Measurements from ENCODE around the gene H1-8.

The H1-8 gene

DNA sequence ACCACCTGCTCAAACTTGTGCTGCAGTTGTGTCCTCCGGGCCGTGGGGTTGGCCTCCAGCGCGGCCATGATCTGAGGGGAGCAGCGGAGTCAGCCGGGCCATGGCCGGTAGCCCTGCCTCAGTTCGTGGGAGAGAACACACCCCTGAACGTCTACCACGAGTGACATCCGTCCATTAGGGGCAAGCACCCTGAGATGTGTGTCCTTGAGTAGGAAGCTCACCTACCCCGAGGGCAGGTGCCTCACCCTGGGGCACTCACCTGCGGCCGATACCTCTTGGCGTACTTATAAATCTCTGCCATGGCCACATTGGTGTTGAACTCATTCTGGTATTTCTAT lies 13.4 kb downstream of the H1-8 start:
- Histone ChIP-seq H3K4me1 (ENCODE audit: control insufficient read depth, insufficient read depth, low read length) (no peaks in the 10 kb centered on the region), H3K27ac (ENCODE audit: extremely low read depth, low read depth, low read length) (no peak overlapping the region), H3K9me3 (ENCODE audit: control insufficient read depth, insufficient read depth, low read depth, low read length) (no peaks in the 10 kb centered on the region), H3K4me3 (ENCODE audit: low read depth, low read length) (no peak overlapping the region), H3K36me3 (ENCODE audit: control insufficient read depth in 2 of 2, insufficient read depth in 1 of 2, low read length in 2 of 2) (peaks cover 0 to 38% of the 10 kb centered on the region in 2 experiments; a peak in 1 of 3 replicates)
- ChIA-PET POLR2A (no interaction called here), CTCF (no interaction called here)
- TF ChIP-seq, protein P1, sequence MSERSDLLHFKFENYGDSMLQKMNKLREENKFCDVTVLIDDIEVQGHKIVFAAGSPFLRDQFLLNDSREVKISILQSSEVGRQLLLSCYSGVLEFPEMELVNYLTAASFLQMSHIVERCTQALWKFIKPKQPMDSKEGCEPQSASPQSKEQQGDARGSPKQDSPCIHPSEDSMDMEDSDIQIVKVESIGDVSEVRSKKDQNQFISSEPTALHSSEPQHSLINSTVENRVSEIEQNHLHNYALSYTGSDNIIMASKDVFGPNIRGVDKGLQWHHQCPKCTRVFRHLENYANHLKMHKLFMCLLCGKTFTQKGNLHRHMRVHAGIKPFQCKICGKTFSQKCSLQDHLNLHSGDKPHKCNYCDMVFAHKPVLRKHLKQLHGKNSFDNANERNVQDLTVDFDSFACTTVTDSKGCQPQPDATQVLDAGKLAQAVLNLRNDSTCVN (tag by site-specific recombination; optimal IDR thresholded peaks at IDR 0.05), result no peak
- TF ChIP-seq ZNF354C (tag by site-specific recombination; IDR thresholded peaks at IDR 0.05; ENCODE audit: borderline replicate concordance, low read depth) (no peak), SCRT1 (tag by site-specific recombination; IDR thresholded peaks at IDR 0.05; ENCODE audit: borderline replicate concordance) (no peak), ZNF624 (tag by site-specific recombination; IDR thresholded peaks at IDR 0.05) (no peak), ZFP37 (tag by site-specific recombination; IDR thresholded peaks at IDR 0.05) (no peak), HOXC10 (CRISPR knock-in tag; IDR thresholded peaks at IDR 0.05) (no peak), ZNF19 (tag by site-specific recombination; IDR thresholded peaks at IDR 0.05; ENCODE audit: low read depth) (no peak), PRDM1 (tag by site-specific recombination; IDR thresholded peaks at IDR 0.05) (no peak), ZNF311 (tag by site-specific recombination; IDR thresholded peaks at IDR 0.05; ENCODE audit: borderline replicate concordance) (no peak)
- TF ChIP-seq, protein P2, sequence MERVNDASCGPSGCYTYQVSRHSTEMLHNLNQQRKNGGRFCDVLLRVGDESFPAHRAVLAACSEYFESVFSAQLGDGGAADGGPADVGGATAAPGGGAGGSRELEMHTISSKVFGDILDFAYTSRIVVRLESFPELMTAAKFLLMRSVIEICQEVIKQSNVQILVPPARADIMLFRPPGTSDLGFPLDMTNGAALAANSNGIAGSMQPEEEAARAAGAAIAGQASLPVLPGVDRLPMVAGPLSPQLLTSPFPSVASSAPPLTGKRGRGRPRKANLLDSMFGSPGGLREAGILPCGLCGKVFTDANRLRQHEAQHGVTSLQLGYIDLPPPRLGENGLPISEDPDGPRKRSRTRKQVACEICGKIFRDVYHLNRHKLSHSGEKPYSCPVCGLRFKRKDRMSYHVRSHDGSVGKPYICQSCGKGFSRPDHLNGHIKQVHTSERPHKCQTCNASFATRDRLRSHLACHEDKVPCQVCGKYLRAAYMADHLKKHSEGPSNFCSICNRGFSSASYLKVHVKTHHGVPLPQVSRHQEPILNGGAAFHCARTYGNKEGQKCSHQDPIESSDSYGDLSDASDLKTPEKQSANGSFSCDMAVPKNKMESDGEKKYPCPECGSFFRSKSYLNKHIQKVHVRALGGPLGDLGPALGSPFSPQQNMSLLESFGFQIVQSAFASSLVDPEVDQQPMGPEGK (tag by site-specific recombination; IDR thresholded peaks at IDR 0.05), result no peak

DNA sequence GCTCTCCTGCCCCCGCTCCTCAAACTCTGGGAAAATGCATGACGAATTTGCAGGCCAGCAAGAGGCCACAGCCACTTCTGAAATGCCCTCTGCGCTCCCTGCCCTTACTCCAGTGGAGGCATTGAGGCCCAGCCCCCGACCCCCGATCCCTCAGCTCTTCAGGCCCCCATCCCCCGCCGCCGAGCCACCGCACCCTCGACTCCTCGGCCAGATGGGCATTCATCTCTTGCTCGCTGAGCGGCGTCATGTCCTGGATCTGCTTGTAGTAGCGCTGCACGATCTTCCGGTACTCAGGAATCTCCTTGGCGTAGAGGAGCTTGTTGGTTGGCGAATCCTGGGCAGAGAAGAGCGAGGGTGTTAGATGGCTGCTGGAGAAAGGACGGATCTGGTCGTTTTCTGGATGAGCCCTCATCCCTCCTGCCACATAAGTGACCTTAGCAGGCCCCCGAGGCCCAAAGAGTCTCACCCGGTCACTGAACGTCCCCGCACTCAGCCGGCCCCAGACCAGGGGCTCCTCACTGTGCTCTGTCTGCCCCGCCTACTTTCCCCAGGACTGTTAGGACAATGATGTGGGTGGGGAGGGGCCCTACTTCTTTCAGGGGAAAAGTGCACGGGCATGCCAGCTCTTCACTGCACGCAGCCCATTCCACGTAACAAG lies 14.0 kb downstream of the H1-8 start:
- Histone ChIP-seq H3K9me3 (ENCODE audit: control insufficient read depth, insufficient read depth, low read depth, low read length) (no peaks in the 10 kb centered on the region), H3K36me3 (ENCODE audit: control insufficient read depth in 2 of 2, insufficient read depth in 1 of 2, low read length in 2 of 2) (peaks cover 0 to 41% of the 10 kb centered on the region in 2 experiments; a peak in 2 of 3 replicates), H3K27ac (ENCODE audit: extremely low read depth, low read depth, low read length) (no peak overlapping the region), H3K4me1 (ENCODE audit: control insufficient read depth, insufficient read depth, low read length) (no peaks in the 10 kb centered on the region), H3K4me3 (ENCODE audit: low read depth, low read length) (no peak overlapping the region)
- CTCF ChIA-PET, result no interaction called here
- POLR2A ChIA-PET, result no interaction called here
- no peak for TF ChIP-seq ZNF133 (tag by site-specific recombination; IDR thresholded peaks at IDR 0.05)
- TF ChIP-seq, protein P3, sequence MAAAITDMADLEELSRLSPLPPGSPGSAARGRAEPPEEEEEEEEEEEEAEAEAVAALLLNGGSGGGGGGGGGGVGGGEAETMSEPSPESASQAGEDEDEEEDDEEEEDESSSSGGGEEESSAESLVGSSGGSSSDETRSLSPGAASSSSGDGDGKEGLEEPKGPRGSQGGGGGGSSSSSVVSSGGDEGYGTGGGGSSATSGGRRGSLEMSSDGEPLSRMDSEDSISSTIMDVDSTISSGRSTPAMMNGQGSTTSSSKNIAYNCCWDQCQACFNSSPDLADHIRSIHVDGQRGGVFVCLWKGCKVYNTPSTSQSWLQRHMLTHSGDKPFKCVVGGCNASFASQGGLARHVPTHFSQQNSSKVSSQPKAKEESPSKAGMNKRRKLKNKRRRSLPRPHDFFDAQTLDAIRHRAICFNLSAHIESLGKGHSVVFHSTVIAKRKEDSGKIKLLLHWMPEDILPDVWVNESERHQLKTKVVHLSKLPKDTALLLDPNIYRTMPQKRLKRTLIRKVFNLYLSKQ (tag by site-specific recombination; IDR thresholded peaks at IDR 0.05; ENCODE audit: borderline replicate concordance), result no peak
- TF ChIP-seq REPIN1 (tag by site-specific recombination; IDR thresholded peaks at IDR 0.05; ENCODE audit: low read depth), result no peak
- TF ChIP-seq ZEB2 (tag by site-specific recombination; IDR thresholded peaks at IDR 0.05), result no peak
- no peak for TF ChIP-seq ZNF391 (tag by site-specific recombination; IDR thresholded peaks at IDR 0.05; ENCODE audit: borderline replicate concordance, low read depth)
- TF ChIP-seq, protein P4, sequence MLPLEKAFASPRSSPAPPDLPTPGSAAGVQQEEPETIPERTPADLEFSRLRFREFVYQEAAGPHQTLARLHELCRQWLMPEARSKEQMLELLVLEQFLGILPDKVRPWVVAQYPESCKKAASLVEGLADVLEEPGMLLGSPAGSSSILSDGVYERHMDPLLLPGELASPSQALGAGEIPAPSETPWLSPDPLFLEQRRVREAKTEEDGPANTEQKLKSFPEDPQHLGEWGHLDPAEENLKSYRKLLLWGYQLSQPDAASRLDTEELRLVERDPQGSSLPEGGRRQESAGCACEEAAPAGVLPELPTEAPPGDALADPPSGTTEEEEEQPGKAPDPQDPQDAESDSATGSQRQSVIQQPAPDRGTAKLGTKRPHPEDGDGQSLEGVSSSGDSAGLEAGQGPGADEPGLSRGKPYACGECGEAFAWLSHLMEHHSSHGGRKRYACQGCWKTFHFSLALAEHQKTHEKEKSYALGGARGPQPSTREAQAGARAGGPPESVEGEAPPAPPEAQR (tag by site-specific recombination; IDR thresholded peaks at IDR 0.05), result no peak
- TF ChIP-seq, protein P5, sequence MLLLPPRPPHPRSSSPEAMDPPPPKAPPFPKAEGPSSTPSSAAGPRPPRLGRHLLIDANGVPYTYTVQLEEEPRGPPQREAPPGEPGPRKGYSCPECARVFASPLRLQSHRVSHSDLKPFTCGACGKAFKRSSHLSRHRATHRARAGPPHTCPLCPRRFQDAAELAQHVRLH (tag by site-specific recombination; IDR thresholded peaks at IDR 0.05), result no peak
- no peak for TF ChIP-seq ZNF701 (tag by site-specific recombination; IDR thresholded peaks at IDR 0.05)
- TF ChIP-seq, protein P6, sequence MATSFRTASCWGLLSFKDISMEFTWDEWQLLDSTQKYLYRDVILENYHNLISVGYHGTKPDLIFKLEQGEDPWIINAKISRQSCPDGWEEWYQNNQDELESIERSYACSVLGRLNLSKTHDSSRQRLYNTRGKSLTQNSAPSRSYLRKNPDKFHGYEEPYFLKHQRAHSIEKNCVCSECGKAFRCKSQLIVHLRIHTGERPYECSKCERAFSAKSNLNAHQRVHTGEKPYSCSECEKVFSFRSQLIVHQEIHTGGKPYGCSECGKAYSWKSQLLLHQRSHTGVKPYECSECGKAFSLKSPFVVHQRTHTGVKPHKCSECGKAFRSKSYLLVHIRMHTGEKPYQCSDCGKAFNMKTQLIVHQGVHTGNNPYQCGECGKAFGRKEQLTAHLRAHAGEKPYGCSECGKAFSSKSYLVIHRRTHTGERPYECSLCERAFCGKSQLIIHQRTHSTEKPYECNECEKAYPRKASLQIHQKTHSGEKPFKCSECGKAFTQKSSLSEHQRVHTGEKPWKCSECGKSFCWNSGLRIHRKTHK (tag by site-specific recombination; IDR thresholded peaks at IDR 0.05), result no peak
- no peak for TF ChIP-seq ZNF529 (tag by site-specific recombination; IDR thresholded peaks at IDR 0.05; ENCODE audit: insufficient replicate concordance)
- TF ChIP-seq, protein P7, sequence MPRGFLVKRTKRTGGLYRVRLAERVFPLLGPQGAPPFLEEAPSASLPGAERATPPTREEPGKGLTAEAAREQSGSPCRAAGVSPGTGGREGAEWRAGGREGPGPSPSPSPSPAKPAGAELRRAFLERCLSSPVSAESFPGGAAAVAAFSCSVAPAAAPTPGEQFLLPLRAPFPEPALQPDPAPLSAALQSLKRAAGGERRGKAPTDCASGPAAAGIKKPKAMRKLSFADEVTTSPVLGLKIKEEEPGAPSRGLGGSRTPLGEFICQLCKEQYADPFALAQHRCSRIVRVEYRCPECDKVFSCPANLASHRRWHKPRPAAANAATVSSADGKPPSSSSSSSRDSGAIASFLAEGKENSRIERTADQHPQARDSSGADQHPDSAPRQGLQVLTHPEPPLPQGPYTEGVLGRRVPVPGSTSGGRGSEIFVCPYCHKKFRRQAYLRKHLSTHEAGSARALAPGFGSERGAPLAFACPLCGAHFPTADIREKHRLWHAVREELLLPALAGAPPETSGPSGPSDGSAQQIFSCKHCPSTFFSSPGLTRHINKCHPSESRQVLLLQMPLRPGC (tag by site-specific recombination; IDR thresholded peaks at IDR 0.05), result no peak
- TF ChIP-seq ZFP37 (tag by site-specific recombination; IDR thresholded peaks at IDR 0.05), result no peak
- TF ChIP-seq ZSCAN23 (tag by site-specific recombination; IDR thresholded peaks at IDR 0.05), result no peak
- TF ChIP-seq, protein P8, sequence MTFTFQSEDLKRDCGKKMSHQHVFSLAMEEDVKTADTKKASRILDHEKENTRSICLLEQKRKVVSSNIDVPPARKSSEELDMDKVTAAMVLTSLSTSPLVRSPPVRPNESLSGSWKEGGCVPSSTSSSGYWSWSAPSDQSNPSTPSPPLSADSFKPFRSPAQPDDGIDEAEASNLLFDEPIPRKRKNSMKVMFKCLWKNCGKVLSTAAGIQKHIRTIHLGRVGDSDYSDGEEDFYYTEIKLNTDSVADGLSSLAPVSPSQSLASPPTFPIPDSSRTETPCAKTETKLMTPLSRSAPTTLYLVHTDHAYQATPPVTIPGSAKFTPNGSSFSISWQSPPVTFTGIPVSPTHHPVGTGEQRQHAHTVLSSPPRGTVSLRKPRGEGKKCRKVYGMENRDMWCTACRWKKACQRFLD (tag by site-specific recombination; IDR thresholded peaks at IDR 0.05), result no peak
